ENCODE measurements around the gene GPR137C.
A peak's percentile ranks its signal among the peaks of the same experiment; 100 is the strongest.

GPR137C gene

GRCh38 chr14:52552063-52552988, at the start of gene GPR137C, which contains the start of gene TXNDC16:
Gene GPR137C, plus strand, starts transcription at chr14:52552836. Its CDS starts 312 bp downstream, at chr14:52553148.
Gene TXNDC16, minus strand, starts transcription at chr14:52552505. Its CDS starts 8,948 bp downstream, at chr14:52543557.
- DNase-seq (ENCODE audit: low read depth, low spot score), result peak; percentile 99

GRCh38 chr14:52513249-52513648, 39.4 kb upstream of the GPR137C start:
- DNase-seq (ENCODE audit: low read depth, low spot score), result no peak

- no peak for DNase-seq (ENCODE audit: low read depth, low spot score)
Measured at GRCh38 chr14:52514046-52514811, 38.4 kb upstream of the GPR137C start.

- no peak for DNase-seq (ENCODE audit: low read depth, low spot score)
Measured at GRCh38 chr14:52522033-52522432, 30.6 kb upstream of the GPR137C start.

GRCh38 chr14:52522581-52523345, 29.9 kb upstream of the GPR137C start:
- DNase-seq (ENCODE audit: low read depth, low spot score), result no peak

- no peak for DNase-seq (ENCODE audit: low read depth, low spot score)
Measured at GRCh38 chr14:52527052-52527451, 25.6 kb upstream of the GPR137C start.

- DNase-seq (ENCODE audit: low read depth, low spot score), result no peak
Measured at GRCh38 chr14:52531481-52531880, 21.2 kb upstream of the GPR137C start.

- DNase-seq (ENCODE audit: low read depth, low spot score), result no peak
Measured at GRCh38 chr14:52536269-52536668, 16.4 kb upstream of the GPR137C start.

- DNase-seq (ENCODE audit: low read depth, low spot score), result no peak
Measured at GRCh38 chr14:52538623-52539022, 14.0 kb upstream of the GPR137C start.

- no peak for DNase-seq (ENCODE audit: low read depth, low spot score)
Measured at GRCh38 chr14:52545584-52546317, 6.9 kb upstream of the GPR137C start.

GRCh38 chr14:52546318-52546670, 6.3 kb upstream of the GPR137C start:
- no peak for DNase-seq (ENCODE audit: low read depth, low spot score)

GRCh38 chr14:52547027-52547426, 5.6 kb upstream of the GPR137C start:
- DNase-seq (ENCODE audit: low read depth, low spot score), result no peak

GRCh38 chr14:52547526-52547925, 5.1 kb upstream of the GPR137C start:
- DNase-seq (ENCODE audit: low read depth, low spot score), result no peak

- no peak for DNase-seq (ENCODE audit: low read depth, low spot score)
Measured at GRCh38 chr14:52550661-52551060, 2.0 kb upstream of the GPR137C start.

- DNase-seq (ENCODE audit: low read depth, low spot score), result no peak
Measured at GRCh38 chr14:52551205-52551604, 1.4 kb upstream of the GPR137C start.

GRCh38 chr14:52551696-52552062, 957 bp upstream of the GPR137C start:
- no peak for DNase-seq (ENCODE audit: low read depth, low spot score)

- no peak for DNase-seq (ENCODE audit: low read depth, low spot score)
Measured at GRCh38 chr14:52553002-52553670, 500 bp downstream of the GPR137C start.

GRCh38 chr14:52553671-52554575, 1.3 kb downstream of the GPR137C start:
- DNase-seq (ENCODE audit: low read depth, low spot score), result peak; percentile 48

GRCh38 chr14:52558688-52559087, 6.1 kb downstream of the GPR137C start:
- DNase-seq (ENCODE audit: low read depth, low spot score), result no peak

GRCh38 chr14:52563120-52563519, 10.5 kb downstream of the GPR137C start:
- no peak for DNase-seq (ENCODE audit: low read depth, low spot score)

Measured in brain pericyte (primary cell).